GM10248 (cell line): Measurements from ENCODE around the gene HTRA3.

Experiments used
- CTCF ChIA-PET: fragments of 300-600 bp; sonication (Branson Sonifier 250); formaldehyde crosslinking; extraction: SDS; loops from one replicate; lab custom pipeline; 2021; ENCODE audit warnings: antibody characterized with exemption; lab: Yijun Ruan, JAX
- POLR2A ChIA-PET: fragments of 350-650 bp; sonication (Branson Sonifier 250); formaldehyde crosslinking; extraction: SDS; loops from one replicate; lab custom pipeline; 2020; ENCODE audit warnings: antibody characterized with exemption; lab: Yijun Ruan, JAX
- DNase-seq: peaks from one replicate; pipeline ENCODE4 v3.0.0; 2012; ENCODE audit errors: extremely low spot score
- CTCF ChIP-seq: IDR thresholded peaks from 2 replicates; pipeline ENCODE4 v1.5.1; 2012; ENCODE audit warnings: mild to moderate bottlenecking, low read depth; ENCODE audit errors: extremely low read depth, missing control alignments, control extremely low read depth

HTRA3 gene

GRCh38 chr4:8315435-8316250 is 46.1 kb downstream of the HTRA3 start:
- POLR2A ChIA-PET: no interaction called here
- CTCF ChIA-PET: no interaction called here
- no peak for DNase-seq
- TF ChIP-seq CTCF: no peak

- no peak for DNase-seq
- TF ChIP-seq CTCF: no peak
- CTCF ChIA-PET: no interaction called here
Observed at GRCh38 chr4:8316251-8316771, 46.8 kb downstream of the HTRA3 start.

GRCh38 chr4:8316911-8317351 is 47.4 kb downstream of the HTRA3 start:
- TF ChIP-seq CTCF: no peak
- CTCF ChIA-PET: no interaction called here
- POLR2A ChIA-PET: no interaction called here
- DNase-seq: no peak

More at GRCh38 chr4:8316251-8316771, 46.8 kb downstream of the HTRA3 start:
- POLR2A ChIA-PET: no interaction called here

- ChIA-PET POLR2A (no interaction called here), CTCF (no interaction called here)
- no peak for DNase-seq
- no peak for TF ChIP-seq CTCF
Observed at GRCh38 chr4:8317474-8317873, 47.9 kb downstream of the HTRA3 start.

GRCh38 chr4:8318509-8318908 is 49.0 kb downstream of the HTRA3 start:
- TF ChIP-seq CTCF: no peak
- ChIA-PET POLR2A (no interaction called here), CTCF (no interaction called here)
- no peak for DNase-seq

GRCh38 chr4:8319061-8319460 is 49.5 kb downstream of the HTRA3 start:
- CTCF ChIA-PET: no interaction called here
- no peak for TF ChIP-seq CTCF
- no peak for DNase-seq
- POLR2A ChIA-PET: no interaction called here
